Epithelial cell of prostate (primary cell): ENCODE results near the gene KRTAP1-5.
"Not testable (repeated sequence)": the region's sequence is repeated elsewhere in the genome, so short reads cannot be mapped to it uniquely, and the experiment has no call there.

Source experiments
- DNase-seq: peaks from one replicate; pipeline ENCODE4 v3.0.0-alpha.2; 2011; ENCODE audit warnings: low read depth, low spot score
- H3K27ac ChIP-seq: fragments of 450-650 bp; 2 replicates; pipeline ENCODE4 v1.5.1; 2017; ENCODE audit warnings: mild to moderate bottlenecking

Gene KRTAP1-5, protein sequence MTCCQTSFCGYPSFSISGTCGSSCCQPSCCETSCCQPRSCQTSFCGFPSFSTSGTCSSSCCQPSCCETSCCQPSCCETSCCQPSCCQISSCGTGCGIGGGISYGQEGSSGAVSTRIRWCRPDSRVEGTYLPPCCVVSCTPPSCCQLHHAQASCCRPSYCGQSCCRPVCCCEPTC

DNA sequence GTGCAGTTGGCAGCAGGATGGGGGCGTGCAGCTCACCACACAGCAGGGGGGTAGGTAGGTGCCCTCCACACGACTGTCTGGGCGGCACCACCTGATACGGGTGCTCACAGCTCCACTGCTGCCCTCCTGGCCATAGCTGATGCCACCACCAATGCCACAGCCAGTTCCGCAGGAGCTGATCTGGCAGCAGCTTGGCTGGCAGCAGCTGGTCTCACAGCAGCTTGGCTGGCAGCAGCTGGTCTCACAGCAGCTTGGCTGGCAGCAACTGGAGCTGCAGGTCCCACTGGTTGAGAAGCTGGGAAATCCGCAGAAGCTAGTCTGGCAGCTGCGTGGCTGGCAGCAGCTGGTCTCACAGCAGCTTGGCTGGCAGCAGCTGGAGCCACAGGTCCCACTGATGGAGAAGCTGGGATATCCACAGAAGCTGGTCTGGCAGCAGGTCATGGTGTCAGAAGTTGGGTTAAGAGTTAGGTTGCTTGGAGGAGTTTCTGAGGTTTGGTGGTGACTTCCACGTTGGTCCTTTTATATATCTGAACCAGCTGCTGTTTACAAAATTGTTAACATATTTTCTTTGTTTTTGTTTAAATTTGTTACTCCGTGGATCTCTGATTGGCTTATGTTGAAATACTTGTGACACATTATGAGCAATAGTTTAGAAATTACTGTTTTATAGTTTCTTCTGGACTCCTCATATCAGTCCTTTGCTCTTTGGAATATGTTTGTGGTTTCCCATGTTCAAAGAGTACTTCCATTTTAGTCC, at the start of gene KRTAP1-5:
KRTAP1-5 (minus strand) TSS at position 494 of the 757 bp plus-strand sequence; CDS start at position 441, 53 bp downstream.
- DNase-seq = no peak
- no peak within 1 kb of the TSS for H3K27ac ChIP-seq

DNA sequence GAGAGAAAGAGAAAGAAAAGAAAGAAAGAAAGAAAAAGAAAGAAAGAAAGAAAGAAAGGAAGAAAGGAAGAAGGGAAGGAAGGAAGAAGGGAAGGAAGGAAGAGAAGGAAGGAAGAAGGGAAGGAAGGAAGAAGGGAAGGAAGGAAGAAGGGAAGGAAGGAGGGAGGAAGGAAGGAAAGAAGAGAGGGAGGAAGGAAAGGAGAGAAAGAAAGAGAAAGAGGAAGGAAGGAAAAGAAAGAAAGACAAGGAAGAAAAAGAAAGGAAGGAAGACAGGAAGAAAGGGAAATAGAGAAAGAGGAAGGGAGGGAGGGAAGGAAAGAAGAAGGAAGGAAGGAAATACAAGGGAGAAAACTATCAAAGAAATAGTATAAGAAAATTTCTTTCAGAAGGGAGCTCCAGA, 49.8 kb upstream of the KRTAP1-5 start:
- H3K27ac ChIP-seq = no peak overlapping the region
- no peak for DNase-seq

DNA sequence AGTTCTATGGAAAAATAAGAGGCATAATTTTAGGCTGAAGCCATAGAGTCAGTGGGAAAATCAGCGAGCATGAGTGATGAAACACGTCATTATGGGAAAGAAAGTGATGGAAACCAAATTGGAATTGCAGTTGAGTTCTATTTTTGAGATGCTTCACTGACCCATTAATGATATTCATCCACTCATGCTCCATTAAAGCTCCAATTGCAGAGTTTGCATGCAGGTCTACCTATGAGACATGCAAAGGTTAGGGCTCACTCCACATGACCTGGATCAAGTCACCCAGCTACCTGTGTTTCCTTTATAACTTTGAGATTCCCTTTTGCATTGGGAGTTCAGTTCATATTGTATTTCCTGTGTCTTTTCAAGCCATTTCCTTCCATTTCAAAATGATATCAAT, 46.7 kb upstream of the KRTAP1-5 start:
- no peak for DNase-seq
- H3K27ac ChIP-seq = no peak overlapping the region

DNA sequence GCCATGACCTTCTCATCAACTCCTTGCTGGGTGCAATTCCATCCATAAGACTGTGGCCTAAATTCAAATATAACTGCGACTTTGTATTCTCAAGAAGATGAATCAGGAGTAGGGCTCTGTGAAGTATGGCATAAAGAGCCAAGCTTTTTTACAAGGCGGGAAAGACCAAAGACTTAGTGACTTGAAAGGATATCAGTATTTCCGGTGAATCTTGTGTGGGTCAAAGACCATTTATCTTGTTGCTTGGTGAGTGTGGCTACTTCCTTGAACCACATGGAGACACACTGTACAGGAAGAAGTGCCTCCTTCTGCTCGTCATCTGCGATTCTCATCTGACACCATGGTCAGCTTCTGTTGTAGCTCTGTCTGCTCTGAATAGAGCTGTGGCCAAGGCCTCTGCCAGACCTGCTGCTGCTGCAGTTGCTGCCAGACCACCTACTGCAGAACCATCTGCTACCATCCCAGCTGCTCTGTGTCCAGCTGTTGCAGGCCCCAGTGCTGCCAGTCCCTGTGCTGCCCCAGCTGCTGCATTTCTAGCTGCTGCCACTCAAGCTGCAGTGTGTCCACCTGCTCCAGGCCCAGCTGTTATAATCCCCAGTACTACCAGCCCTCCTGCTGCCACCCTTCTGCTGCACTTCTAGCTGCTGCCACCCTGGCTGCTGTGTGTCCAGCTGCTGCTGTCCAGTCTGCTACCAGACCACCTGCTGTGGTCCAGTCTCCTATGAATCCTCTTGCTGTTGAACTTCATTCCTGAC, 44.8 kb upstream of the KRTAP1-5 start:
- H3K27ac ChIP-seq = no peak overlapping the region
- DNase-seq = no peak

DNA sequence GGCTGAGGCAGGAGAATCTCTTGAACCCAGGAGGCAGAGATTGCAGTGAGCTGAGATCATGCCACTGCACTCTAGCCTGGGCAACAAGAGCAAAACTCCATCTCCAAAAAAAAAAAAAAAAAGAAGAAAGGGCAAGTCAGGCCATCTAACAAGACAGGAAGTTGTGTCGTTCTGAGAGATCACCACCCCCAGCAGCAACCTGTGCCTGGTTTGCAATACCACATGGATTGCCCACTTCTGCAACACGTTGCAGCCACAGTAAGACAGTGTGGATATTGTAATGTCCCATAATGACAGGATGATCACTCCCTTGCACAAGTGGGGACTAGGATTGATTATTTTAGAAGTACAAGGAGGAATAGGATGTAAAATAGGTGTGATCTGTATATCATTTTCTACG, 42.0 kb upstream of the KRTAP1-5 start:
- no peak for DNase-seq
- no peak overlapping the region for H3K27ac ChIP-seq

DNA sequence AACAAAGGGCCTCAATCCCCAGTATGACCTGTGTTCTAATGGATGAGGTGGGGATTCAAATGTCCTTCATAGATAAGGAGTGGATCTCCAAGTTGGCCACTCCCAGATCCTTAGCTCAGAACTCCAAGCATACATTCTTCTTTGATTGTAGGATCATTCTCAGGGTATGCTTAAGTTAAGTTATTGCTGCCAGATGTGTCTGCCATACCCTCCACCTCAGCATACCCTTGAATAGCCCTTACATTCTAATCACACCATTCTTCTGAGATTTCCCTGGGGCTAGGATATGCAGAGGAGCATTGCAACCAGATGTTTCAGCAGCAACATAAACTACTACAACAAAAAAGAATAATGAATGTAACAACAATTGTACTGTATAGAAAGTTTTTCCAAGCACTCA, 40.3 kb upstream of the KRTAP1-5 start:
- DNase-seq = no peak

DNA sequence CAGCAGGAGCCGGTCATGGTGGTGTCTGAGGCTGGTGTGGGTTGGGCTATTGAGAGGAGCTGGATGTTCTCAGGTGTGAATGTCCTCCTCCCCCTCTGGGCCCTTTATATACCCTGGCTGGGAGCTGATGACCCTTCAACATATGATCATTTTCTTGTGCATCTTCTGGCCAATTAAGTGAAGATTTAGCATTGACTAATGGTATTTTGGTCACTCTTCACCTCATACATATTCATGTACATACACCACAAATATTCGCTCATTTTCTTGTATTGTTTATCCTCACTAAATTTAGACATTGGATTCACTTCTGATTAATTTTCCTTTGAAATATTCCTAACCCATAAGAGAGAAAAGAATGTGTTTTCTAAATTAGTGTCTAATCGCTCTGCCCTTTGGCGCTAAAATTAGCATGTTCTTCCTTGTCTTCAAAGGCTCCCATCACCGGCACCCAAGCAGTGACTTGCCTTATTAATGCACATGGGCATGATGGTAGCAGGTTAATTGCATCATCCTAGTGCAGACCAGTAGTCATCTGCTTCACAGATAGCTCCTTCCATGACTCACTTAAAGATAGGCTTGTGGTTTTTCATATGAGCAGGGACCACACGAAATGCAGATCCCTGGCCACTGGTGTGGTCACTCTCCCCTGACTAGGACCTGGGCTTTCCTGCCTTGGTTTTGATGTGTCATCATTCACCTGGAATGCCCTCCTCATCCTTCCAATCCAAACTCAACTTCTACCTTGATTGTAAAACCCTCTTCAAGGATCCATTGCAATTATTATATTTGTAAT, 39.0 kb upstream of the KRTAP1-5 start, which contains the start of gene KRTAP2-4:
KRTAP2-4 (minus strand) TSS at position 51 of the 796 bp plus-strand sequence; CDS start at position 17, 34 bp downstream.
- DNase-seq = peak; percentile 81
- peak within 1 kb of the TSS; percentile 7 for H3K27ac ChIP-seq

More for the DNA sequence above, 40.3 kb upstream of the KRTAP1-5 start:
- no peak overlapping the region for H3K27ac ChIP-seq

DNA sequence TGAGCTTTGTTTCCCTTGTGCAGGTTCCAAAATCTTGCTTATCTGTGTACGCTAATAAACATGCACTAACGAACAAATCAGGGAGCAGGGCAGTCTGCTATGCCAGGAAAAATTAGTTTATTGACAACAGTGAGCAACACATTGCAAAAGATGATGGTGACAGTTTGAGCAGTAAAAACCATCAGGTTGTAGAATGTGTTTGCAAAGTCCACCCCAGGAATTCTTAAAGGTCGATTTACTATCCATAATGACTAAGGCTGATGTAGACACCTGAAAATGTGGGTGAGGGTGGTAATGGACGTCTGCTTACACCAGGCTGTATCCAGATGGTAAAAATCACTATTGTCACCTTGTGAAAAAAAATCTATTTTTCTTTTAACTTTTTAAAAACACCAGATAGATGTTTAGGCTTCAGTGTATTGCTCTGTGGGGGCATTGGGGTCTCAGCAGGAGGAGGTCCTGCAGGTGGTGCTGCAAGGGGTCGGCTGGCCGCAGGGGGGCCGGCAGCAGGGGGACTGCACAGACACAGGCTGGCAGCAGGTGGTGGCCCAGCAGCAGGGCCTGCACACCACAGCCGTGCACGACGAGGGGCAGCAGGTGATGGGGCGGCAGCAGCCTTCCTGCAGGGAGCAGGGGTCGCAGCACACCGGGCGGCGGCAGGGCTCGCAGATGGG, 38.1 kb upstream of the KRTAP1-5 start:
- DNase-seq = not testable (repeated sequence)

DNA sequence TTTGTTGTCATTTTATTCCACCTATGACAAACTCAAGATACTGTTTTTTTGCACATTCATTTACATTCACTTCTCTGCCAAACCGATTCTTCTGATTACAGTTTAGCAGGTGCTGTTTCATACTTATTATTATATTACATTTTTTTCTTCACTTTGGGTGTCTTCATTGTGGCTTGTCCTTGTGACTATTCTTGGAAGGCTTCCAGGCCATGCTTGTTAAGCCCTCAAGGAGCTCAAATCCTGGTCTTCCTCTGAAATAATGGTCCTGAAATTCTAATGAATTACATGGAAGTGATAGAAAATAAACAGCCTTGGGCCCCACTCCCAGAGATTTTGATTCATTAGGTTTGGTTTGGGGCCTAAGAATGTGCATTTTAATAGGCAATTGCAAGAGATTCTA, 37.3 kb upstream of the KRTAP1-5 start:
- no peak for DNase-seq

More for the DNA sequence above, 38.1 kb upstream of the KRTAP1-5 start:
- not testable (repeated sequence) for H3K27ac ChIP-seq

DNA sequence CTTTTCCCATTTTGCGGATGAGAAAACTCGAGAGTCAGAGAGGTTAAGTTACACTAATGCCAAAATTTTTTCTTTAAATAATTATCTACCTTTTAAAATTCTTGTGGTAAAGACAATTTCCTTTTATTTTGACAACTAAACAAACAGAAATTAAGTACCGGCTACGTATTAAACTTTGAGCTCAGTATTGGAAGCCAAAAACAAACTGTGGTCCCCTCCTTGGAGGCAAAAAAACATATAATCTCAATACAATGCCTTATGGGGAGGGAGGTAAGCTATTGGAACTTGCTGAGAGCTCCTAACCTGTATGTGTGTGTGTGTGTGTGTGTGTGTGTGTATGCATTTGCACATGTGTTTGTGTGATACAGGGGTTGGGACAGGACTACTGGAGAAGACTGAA, 36.4 kb upstream of the KRTAP1-5 start:
- DNase-seq = no peak
- no peak overlapping the region for H3K27ac ChIP-seq

More for the DNA sequence above, 37.3 kb upstream of the KRTAP1-5 start:
- H3K27ac ChIP-seq = no peak overlapping the region

DNA sequence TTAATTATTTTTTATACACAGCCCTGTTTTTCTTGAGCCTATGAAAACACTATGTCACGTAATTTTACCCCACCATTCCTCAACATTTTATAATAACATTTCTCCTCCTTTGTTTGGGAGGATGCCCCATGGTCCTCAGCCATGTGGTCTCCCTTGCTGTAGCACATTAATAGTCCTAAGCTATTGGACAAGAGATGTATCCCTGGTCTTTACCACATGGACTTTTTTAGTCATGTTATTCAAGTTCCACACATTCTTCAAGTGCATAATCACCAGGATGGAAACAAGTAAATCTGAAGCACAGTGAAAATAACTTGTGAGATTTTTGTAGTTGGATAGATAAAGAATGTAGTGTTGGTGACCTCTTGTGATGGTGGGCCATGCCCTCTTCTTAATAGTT, 35.0 kb upstream of the KRTAP1-5 start:
- peak overlapping the region; percentile 64 for H3K27ac ChIP-seq
- no peak for DNase-seq

DNA sequence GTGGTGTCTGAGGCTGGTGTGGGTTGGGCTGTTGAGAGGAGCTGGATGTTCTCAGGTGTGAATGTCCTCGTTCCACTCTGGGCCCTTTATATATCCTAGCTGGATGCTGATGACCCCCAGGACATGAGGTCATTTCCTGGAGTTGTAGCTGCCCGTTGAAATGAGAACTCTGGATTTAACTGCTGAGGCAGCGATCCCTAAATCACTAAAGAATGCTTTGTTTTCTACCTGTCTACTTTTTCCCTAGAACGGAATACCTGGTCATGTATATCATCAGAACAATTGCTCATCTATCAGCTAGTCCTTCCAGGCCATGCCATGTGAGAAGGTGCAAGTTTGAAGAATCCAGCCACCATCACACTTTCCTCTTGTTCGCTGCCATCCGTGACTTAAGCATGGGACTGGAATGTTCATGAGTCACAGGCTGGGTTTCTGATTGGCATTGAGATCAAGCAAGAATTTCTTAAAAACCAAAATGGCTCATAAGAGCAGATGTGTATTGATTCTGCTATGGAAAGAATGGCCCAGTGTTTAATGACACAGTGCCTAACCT, 33.1 kb upstream of the KRTAP1-5 start, which contains the start of gene KRTAP2-3:
KRTAP2-3 (minus strand) TSS at position 63 of the 553 bp plus-strand sequence. CDS start 64 bp downstream, outside the sequence.
- peak; percentile 96 for DNase-seq
- peak within 1 kb of the TSS; percentile 64 for H3K27ac ChIP-seq

DNA sequence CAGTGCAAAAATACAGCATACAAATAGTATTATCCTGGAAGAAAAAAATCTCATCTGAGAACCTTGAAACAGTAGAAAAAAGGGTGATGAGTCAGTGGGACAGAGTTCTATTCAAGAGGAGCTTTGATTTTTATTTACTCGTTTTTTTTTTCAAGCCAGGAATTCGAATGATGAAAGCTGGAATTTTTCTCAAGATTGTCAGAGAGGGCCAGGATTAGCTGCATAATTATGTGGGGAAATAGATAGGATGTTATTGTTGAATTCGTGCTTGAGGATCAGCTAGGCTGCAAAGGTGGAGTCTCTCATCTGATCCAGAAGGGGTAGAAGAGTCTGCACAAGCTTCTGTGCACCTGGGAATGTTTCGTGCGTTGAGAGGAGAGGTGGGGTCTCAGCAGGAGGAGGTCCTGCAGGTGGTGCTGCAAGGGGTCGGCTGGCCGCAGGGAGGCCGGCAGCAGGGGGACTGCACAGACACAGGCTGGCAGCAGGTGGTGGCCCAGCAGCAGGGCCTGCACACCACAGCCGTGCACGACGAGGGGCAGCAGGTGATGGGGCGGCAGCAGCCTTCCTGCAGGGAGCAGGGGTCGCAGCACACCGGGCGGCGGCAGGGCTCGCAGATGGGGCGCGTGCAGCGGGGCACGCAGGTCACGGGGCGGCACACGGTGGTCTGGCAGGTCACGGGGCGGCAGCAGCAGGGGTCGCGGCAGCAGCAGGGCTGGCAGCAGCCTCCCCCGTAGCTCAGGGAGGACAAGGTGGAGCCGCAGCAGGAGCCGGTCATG, 32.5 kb upstream of the KRTAP1-5 start:
- not testable (repeated sequence) for DNase-seq
- H3K27ac ChIP-seq = peak overlapping the region; percentile 64

DNA sequence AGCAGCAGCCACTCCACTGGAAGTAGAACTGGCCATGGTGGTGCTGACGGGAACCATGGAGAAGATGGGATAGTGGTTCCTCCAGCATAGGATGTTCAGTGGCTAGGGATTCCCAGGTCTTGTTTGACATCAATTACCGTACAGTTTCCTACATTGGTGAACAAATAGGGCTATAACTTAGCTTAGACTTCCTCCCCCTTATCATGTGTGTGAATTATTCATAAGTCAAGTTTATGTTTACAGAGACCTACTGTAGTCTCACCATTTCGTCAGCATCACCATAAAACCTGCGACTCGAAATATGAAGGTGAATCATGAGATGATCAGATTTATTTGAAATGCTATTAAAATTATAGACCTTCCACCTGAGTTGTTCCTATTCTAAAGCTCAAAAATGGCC, 31.7 kb upstream of the KRTAP1-5 start:
- H3K27ac ChIP-seq = peak overlapping the region; percentile 64

DNA sequence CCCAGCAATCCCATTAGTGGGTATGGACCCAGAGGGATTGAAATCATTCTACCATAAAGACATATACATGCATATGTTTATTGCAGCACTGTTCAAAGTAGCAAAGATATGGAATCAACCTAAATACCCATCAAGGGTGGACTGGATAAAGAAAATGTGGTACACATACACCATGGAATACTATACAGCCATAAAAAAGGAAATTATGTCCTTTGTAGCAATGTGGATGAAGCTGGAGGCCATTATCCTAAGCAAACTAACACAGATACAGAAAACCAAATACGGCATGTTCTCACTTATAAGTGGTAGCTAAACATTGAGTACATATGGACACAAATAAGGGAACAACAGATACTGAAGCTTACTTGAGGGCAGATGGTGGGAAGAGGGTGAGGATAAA, 30.5 kb upstream of the KRTAP1-5 start:
- DNase-seq = no peak
- no peak overlapping the region for H3K27ac ChIP-seq

More for the DNA sequence above, 31.7 kb upstream of the KRTAP1-5 start:
- no peak for DNase-seq

DNA sequence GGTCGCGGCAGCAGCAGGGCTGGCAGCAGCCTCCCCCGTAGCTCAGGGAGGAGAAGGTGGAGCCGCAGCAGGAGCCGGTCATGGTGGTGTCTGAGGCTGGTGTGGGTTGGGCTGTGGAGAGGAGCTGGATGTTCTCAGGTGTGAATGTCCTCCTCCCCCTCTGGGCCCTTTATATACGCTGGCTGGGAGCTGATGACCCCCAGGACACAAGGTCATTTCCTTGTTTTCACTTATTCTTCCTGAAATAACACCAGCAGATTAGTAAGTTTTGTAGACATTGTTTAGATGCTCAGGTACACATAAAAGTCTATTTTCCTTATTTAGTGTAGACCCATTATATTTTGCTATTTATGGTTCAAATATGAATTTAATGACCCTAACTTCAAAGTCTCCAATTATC, 28.1 kb upstream of the KRTAP1-5 start, which contains the start of gene KRTAP2-2:
KRTAP2-2 (minus strand) TSS at position 101 of the 400 bp plus-strand sequence; CDS start at position 82, 19 bp downstream.
- DNase-seq, H3K27ac ChIP-seq: not testable (repeated sequence)

DNA sequence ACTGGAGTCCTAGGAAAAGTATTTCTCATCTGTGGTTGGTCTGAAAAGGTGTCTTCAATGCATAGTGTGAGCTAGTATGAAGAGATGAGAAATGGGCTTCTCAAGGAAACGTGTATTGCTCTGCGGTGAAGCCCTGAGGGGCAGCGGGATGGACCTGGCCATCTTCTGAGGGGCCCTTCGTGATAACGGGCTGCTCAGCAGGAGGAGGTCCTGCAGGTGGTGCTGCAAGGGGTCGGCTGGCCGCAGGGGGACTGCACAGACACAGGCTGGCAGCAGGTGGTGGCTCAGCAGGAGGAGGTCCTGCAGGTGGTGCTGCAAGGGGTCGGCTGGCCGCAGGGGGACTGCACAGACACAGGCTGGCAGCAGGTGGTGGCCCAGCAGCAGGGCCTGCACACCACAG, 27.5 kb upstream of the KRTAP1-5 start:
- not testable (repeated sequence) for H3K27ac ChIP-seq, DNase-seq

DNA sequence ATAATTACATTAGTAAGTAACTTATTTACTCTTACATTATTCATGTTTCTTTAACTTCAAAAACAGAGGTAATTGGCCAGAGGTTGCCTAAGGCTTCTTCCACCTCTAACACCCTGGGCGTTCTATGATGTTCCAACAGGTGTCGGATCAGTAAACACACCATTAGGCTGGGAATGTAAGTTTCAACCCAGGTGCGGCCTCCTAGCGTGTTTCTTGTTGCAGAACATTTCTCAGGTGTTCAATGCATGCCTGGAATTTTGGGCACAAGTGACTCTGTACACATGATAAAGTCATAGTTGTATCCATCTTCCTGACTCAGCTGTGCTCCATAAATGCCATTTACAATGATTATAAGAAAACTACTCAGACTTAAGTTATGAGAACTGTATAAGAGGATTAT, 27.0 kb upstream of the KRTAP1-5 start:
- no peak overlapping the region for H3K27ac ChIP-seq
- DNase-seq = no peak
